Ureter (tissue), 1 donor: ENCODE measurements around the gene SLN. TPM values are rescaled to one million over a fixed set of nuclear protein-coding genes. Genes with fewer than 3 reads are reported as not detected.

ENCODE experiments used
- DNase-seq: peaks from one replicate; pipeline ENCODE4 v3.0.0-alpha.2; 2020; ENCODE audit warnings: low spot score
- total RNA-seq: library from RNA; stranded (reverse); gene quantifications from one replicate; pipeline ENCODE4 v1.2.4, GENCODE V29; 2023
- donor health status: DM: yes; HTN: yes; CAD: no.

Gene SLN
- total RNA-seq, 1 donor from 2014 or later: 0.57 TPM

DNA sequence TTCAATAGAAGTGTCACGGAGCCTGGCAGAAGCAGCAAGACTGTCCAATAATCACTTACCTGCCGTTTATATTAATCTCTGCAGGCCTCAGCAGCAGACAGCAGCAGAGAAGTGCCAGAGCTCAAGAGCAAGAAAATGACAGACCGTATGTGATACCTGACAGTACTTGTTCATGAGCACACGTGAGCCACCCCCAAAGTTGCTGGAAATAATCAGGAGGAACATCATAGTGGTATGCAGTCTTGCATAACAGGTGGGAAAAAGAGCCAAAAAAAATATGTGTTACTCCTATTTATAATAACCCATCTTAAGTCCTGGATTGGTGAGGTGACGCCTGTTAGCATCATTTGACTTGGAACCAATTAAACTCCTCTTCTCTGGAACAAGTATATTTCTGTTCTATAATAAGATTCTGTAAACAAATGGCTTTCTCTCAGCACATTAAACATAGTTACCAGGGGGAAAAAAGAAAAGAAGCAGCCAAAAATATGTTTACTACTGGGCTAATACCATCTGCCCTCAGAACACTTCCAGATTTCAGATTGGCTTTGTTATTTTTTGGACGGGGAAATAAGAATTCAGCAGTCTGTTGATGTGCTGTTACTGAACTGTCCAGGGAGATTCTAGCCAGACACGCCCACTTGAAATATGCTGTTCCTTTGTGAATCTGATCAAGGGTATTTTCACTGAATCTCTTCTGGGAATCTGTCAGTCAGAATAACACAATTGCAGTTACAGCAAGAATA, 7.9 kb upstream of the SLN start:
- DNase-seq: no peak

DNA sequence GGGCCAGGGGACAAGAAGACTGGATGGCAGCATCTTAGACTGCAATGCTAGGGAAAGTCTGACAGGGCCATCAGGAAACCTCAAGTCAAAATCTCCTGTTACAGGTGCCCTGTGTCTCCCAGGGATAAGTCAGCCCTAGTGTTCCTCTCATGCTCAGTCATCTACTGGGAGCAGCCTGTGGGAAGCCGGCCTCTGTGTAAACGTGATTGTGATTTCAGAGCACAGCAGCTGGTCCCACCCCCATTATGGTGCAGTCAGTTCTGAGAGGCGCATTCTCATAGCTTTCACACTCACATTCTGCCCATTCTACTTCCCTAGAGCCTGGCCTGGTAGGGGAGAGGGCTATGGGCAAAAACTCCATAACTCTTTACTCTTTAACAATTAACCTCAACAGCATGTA, 7.2 kb upstream of the SLN start:
- DNase-seq: no peak

DNA sequence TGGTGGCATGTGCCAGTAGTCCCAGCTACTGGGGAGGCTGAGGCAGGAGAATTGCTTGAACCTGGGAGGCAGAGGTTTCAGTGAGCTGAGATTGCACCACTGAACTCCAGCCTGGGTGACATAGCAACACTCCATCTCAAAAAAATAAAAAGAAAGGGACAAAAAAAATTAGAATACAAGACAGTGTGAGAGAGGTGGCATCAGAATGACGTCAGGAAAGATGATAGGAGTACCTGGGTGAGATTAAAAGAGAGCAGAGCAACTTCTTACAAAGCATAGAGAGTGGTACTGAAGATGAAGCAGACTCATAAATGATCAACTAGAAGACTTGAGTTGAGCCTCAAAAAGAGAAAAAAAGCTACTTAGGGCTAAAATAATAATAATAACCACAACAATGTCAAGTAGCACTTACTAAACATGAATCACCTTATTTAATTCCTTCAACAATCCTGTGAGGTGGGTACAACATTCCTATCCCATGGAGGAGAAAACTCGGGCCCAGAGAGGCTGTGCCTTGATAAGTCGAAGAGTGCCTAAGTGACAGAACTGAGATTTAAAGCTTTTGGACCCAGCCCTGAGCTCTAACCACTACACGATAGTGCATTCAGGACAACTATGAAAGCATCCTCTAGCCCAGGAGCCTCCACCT, 5.2 kb upstream of the SLN start:
- no peak for DNase-seq

DNA sequence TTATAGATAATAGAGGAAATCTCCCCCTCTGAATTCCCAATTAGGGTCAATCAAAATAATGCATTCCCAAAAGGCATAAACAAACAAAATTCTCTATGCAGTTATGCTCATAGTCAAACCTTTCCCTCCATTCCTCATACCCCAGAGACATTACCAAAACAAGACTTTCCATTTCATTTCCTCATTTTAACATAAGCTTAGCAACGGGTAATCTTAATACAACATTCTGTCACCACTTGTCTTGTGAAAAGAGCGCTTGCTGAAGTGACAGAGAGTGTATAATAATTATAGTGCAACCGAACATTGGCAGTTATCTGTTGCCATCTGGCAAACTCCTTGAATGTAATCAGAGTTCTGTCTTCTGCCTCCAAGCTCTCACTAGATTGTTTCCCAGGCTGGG, 1.2 kb upstream of the SLN start:
- no peak for DNase-seq

DNA sequence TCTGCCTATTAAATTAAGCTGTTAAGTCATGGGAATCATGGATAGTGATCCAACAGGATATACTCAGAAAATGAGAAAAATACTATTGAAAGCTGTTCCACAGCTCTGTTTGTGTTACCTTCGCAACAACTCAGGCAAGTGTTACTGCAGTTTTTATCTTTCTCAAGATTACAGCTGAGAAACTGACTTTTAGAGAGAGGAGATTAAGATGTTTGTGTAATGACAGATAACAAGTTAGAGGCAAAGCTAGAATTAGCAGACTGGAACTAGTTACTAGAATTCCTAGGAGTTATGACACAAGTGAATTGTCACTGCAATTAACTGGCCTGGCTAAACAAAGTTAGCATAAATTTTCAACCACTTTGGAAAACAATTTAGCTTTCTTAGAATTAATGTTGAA, 1.6 kb downstream of the SLN start:
- no peak for DNase-seq

DNA sequence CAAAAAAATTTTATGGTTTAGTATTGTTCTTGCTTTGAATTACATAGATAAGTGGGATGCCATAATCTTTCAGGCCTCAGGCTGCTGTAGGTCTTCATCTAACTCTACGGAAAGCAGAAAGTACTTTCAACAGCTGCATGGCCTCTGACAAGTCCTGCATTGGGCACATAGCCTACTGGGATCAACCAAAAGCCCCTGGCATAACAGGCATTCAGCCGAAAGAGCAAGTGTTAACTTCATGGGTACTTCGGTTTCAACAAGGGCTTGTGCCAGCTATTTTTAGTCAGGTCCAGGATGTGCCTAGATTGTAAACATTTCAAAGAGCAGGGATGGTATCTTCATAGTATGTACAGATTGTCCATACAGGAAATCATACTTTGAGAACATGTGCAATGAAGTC, 3.1 kb downstream of the SLN start:
- DNase-seq: no peak

DNA sequence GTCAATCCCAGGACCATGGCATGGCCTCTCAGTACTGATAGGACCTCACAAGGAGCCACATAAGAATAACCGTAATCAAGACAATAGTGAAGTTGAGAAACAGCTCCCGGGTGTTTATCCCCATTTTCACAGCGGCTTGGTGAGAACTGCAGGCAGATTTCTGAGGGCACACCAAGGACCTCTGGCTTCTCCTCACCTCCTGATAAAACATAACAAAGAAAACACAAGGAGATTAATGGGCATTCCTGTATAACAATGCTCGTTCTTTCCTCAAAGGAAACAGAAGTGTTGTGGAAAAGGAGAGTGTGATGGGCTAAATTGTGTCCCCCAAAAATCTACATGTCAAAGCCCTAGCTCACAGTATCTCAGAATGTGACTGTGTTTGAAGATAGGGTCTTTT, 4.0 kb downstream of the SLN start:
- no peak for DNase-seq

DNA sequence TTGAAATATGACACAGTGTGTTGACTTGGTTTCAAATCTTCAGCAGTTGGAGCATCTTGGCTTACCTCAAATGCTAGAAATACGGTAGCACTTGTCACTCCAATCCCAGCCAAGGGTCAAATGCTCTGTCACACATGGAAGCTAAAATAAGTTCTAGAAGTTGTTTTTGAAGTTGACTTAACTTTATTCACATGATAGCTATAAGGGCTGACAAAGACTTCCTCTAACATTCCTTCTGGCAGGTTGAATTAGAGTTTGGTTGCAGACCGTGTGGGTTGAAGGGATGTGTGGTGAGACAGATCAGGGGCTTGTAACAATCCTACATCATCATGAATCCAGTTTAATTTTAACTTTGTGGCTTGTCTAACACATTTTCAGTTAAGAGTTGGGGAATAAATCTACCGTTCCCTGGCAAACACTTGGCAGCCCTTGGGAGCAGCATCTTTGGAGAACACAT, 4.6 kb downstream of the SLN start:
- no peak for DNase-seq

DNA sequence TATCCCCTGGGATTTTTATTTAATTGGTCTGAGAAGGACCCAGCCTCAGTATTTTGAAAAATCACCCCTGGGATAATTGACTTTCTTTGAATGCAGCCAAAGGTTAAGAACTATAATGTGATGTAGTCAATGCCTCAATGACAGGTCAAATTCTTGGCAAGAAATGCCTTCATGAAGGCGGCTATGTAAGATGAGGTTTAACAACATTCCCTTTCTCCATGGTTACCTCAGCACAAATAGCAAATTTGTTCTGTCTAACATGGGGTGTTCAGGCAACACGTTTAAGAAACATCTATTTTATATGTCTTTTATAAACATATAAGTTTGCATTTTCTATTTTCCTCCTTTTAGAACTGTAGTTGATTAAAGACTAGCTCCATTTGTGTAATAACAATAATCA, 5.3 kb downstream of the SLN start:
- DNase-seq: no peak

DNA sequence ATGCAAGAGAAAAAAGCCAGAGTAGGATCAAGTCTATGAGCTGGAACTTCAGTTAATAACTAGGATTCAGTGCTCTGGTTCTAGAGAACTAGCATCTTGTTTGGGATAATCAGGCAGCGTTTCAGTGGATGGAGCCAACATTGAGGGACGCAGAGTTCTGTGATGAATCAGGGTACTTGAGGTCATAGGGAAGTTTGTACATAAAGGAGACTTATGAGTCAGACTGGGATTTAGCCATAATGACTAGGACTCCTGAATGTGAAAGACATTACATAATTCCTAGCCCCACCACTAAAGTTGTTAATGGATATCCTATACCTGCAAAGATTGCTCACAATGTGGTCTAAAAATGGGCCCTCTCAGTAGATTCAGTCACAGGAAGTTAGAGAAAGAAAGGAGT, 6.8 kb downstream of the SLN start:
- no peak for DNase-seq

DNA sequence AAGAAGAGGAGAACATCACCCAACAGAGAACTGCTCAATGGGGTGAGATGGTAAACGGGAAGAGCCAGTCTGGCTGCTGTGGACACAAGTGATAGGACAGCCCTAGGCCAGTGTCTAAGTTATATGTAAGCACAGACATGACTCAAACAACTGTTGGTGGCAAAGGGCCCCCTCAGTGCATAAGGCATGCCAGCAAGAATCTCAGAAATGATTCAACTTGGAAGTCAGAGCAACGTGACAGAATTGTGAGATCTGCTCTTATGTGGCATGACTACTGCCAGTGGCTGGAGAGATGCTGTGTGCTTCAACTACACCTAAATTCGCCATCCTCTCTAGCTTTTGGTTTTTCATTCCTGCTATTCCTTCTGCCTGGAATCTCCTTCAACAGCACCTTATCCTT, 7.4 kb downstream of the SLN start:
- no peak for DNase-seq

DNA sequence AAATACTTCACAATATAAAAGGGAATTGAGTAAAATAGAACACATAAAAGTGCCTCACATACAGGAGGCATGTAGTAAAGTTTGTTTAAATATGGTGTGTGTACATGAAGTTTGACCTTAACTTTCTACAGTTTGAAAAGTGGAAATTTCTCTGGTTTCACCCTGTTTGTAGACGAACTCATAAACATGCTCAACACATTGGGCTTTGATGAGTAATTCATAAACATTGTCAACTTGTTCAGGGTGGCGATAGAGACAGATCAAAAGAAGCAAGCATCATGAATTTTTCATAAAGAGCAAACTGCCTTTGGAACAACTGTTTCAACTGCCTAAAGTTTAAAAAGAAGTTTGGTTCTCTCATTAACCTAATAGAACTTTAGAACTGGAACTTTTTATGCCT, 9.1 kb downstream of the SLN start:
- no peak for DNase-seq

DNA sequence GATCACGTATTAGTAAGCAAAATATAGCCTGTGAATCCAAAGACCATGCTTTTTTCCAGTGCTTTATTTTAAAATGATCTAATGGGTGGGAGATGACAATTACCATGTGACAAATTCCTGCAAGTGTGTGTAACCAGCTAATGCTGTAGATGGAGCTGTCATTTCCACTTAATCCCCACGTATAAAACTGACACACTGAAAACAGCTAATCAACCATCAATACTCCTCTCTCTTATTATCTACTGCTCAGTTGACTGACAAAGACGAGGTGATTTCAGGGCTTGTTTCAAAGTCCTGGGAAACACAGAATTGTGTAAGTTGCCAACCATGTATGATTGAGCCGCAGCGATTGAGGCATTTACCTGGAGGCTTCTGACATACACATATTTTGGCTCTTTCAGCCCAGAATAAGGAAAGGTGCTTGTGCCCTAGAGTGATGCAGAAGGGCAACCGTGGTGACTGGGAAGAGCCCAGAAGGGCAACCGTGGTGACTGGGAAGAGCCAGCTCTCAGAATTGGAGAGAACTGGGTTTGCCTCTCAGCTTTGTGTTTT, 9.7 kb downstream of the SLN start:
- no peak for DNase-seq

DNA sequence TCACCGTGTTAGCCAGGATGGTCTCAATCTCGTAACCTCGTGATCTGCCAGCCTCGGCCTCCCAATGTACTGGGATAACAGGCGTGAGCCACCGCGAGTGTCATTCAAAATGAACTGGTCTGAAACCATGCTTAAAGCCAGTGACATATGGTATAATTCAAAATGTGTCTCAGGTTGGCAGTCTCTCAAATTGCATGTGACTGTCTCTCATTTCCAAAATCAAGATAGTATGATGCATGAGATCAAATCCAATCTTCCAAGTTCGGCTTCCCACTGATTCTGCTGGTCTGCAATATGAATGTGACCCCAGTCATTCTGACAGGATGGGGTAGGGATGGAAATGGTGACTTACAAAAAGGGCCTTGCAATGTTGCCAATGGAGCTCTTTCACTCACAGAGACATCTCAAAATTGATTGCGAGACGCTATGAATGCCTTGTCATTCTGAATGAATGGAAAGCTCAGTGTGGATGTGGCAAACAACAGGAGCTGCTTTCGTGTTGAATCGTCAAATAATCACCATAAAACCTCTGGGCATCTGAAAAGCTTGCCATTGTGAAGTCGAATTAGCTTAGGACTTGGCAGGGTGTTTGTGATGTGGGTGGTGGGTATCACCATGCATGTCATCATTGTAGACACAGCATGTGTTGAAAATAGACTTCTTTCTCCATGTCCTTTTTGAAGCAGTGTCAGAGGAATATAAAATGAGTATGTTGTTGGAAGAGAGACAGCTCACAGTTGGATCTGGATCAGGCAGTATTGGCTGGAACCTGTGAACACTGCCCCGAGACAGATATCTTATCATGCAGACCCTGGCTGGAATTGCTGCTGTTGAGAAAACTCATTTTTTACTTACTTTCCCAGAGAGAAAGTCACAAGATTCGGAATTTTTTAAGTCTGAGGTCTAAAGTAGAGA, 12.2 kb downstream of the SLN start:
- no peak for DNase-seq

DNA sequence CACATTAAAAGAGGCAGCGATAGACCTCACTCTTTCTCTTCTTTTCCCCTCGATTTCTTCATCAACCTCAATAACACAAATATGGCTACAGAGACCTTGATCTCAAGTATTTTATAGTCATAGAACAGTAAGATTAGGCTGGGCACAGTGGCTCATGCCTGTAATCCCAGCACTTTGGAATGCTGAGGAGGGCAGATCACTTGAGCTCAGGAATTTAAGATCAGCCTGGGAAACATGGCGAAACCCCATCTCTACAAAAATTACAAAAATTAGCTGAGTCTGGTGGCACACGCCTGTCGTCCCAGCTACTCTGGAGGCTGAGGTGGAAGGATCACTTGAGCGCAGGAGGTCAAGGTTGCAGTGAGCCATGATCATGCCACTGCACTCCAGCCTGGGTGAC, 14.6 kb downstream of the SLN start:
- DNase-seq: no peak

DNA sequence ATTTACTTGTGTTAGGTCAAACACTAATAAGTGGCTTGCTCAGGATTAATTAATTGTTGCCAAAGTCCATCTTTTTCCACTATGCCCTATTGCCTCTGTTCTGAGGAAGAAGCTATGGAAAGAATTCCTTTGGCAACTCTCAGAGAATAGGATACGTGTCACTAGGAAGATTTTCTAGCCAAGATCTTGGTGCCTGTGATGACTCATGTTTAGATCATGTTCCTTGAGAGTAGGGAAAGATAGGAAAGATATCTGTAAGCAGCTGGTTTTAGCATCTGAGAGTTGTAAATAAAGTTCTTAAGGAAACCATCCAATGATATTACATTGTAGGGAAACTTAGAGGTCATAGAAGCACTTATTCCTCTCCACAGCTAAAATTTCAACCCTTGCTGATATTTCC, 15.7 kb downstream of the SLN start:
- no peak for DNase-seq

DNA sequence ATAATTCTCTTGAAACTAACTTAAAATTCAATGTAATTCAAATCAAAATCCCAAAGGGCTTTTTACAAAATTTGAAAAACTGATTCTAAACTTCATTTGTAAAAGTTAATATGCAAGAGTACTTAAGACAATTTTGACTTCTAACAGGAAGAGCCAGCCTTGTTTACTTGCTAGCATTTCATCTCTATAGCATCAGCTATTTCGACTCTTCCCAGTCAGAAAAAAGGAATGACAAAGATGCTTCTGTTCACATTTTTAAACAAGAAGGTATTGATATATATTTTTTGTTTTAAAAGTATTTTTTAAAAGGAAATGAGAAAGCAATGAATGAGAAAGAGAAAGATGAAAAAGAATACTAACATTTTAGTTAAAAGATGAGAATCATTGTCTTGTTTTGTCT, 16.4 kb downstream of the SLN start:
- no peak for DNase-seq

DNA sequence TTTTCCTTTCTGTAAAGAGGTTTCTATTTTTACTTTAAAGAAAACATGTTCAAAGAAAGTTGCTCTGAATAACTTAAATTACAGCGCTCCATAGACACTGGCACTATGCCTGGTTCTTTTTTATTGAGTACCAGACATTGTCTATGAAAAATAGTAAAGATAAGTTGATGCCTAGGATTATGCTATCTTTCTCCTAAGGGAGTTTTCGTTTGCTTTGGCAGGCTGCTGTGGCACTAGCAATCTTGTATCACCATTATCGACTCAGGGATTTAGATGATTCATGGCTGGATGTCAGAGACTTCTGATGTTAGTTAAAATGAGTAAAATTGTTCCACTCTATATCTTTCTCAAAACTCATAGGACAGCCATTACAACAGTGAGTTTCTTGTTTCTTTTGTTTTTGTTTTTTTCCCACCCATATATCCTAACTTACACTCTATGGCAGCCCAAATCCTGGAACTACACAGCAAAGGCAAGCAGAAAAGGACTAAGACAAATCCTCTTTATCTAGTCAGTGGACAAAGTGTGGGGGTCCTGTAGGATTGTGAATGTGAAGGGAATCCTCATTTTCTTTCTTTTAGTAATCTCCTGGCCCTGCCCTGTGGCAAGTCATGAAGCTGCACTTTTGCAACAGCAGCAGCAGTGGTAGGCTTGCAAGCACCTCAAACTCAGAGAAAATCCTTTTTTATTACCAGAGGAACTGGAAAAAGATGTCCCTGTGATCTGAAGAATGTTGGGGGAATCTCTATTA, 20.7 kb downstream of the SLN start:
- no peak for DNase-seq

DNA sequence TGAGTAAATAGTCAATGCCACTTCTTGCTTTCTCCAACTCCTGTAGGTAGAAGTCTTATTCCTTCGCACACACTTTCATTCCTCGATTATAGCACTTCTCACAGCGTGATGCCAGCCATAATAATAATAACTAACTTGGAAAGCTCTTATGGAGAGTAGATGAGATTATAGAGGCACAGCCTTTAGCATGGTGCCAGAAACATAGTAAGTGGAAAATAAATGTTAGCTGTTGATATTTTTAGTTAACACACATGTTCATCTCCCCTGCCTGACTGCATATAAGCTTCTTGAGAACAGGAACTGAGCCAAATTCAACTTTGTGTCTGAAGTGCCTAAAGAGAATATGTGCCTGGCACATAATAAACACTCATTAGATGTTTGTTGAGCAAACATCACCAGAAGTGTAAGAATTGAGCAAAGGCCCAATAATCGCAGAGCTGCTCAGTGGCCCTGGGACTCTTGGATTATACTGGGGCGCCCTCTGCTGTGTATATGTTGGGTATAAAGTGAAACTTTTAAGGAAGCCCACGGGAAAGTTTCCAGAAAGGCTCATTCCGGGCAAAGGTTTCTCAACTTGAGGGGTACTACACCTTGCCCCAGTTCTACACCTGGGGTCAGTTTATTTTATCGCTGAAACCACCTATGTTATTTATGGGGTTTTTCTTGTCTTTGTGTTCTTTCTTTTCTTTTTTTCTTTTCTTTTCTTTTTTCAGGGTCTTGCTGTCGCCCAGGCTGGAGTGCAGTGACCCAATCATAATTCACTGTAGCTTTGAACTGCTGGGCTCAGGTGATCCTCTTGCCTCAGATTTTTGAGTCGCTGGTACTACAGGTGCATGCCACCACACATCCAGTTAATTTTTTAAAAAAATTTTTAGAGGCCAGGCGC, 22.3 kb downstream of the SLN start:
- DNase-seq: peak; percentile 71

DNA sequence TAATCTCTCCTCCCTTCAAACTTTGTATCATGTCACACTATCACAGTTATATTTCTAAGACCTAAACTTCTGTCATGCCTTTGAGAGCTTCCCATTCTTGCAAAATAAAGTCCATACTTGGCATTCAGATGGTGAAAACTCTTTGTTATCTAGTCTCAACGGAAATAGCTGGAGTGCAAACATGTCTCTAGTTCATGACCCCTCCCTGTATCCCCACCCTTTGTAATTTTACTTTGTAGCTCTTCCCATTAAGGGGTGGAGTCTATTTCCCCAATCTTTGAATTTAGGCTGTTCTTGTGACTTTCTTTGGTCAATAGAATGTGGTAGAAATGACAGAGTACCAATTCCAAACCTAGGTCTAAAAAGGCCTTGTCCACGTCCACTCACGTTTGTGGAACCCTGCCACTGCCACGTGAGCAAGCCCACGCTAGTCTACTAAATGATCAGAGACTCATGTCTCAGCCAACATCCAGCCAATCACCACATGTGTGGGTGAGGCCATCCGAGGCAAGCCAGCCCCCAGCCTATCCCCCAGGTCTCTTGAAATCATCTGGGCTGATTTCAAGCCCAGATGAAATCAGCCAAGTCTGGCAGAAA, 23.4 kb downstream of the SLN start:
- no peak for DNase-seq
